Stimulated activated CD8-positive, alpha-beta memory T cell treated with anti-CD3 and anti-CD28 coated beads, Interleukin-12 subunit alpha, Interleukin-12 subunit beta, amount 100 ng/mL, for 24 hours (primary cell): ENCODE results near the gene CCDC33.

Experiments
- DNase-seq: peaks from one replicate; pipeline ENCODE4 v3.0.0-alpha.2; 2020; ENCODE audit errors: extremely low read depth

Gene CCDC33

GRCh38 chr15:74364936-74365597 lies 128.9 kb downstream of the CCDC33 start:
- DNase-seq, result no peak

- no peak for DNase-seq
Observed at GRCh38 chr15:74365598-74366445, 129.7 kb downstream of the CCDC33 start.

GRCh38 chr15:74367296-74367854 lies 131.2 kb downstream of the CCDC33 start, which contains the start of gene CYP11A1:
Gene CYP11A1, minus strand, starts transcription at chr15:74367646. Its CDS starts 61 bp downstream, at chr15:74367585.
- no peak for DNase-seq

GRCh38 chr15:74368121-74368520 lies 132.0 kb downstream of the CCDC33 start:
- no peak for DNase-seq

GRCh38 chr15:74369084-74369745 lies 133.1 kb downstream of the CCDC33 start:
- no peak for DNase-seq

GRCh38 chr15:74369756-74370155 lies 133.6 kb downstream of the CCDC33 start:
- no peak for DNase-seq

GRCh38 chr15:74370471-74370870 lies 134.3 kb downstream of the CCDC33 start:
- no peak for DNase-seq

- DNase-seq, result no peak
Observed at GRCh38 chr15:74373056-74373650, 137.0 kb downstream of the CCDC33 start.

GRCh38 chr15:74373731-74374647 lies 137.9 kb downstream of the CCDC33 start:
- peak; percentile 89 for DNase-seq

GRCh38 chr15:74374648-74375302 lies 138.6 kb downstream of the CCDC33 start:
- DNase-seq, result no peak

- DNase-seq, result no peak
Observed at GRCh38 chr15:74375303-74375693, 139.2 kb downstream of the CCDC33 start.

GRCh38 chr15:74376226-74376625 lies 140.1 kb downstream of the CCDC33 start:
- no peak for DNase-seq

- no peak for DNase-seq
Observed at GRCh38 chr15:74376825-74377581, 140.9 kb downstream of the CCDC33 start.

GRCh38 chr15:74377831-74378766 lies 142.0 kb downstream of the CCDC33 start:
- DNase-seq, result no peak

- DNase-seq, result no peak
Observed at GRCh38 chr15:74378848-74379247, 142.7 kb downstream of the CCDC33 start.

- no peak for DNase-seq
Observed at GRCh38 chr15:74380361-74381189, 144.4 kb downstream of the CCDC33 start.

GRCh38 chr15:74381190-74381453 lies 145.0 kb downstream of the CCDC33 start:
- DNase-seq, result no peak

- DNase-seq, result no peak
Observed at GRCh38 chr15:74381481-74381880, 145.4 kb downstream of the CCDC33 start.
